HuH-7 (cell line): ENCODE measurements around the gene MLST8.
"Not testable (repeated sequence)": the region's sequence is repeated elsewhere in the genome, so short reads cannot be mapped to it uniquely, and the experiment has no call there.

Experiments used
- DNase-seq: peaks from one replicate; pipeline ENCODE4 v3.0.0; 2011; ENCODE audit warnings: low spot score

Gene MLST8

DNA sequence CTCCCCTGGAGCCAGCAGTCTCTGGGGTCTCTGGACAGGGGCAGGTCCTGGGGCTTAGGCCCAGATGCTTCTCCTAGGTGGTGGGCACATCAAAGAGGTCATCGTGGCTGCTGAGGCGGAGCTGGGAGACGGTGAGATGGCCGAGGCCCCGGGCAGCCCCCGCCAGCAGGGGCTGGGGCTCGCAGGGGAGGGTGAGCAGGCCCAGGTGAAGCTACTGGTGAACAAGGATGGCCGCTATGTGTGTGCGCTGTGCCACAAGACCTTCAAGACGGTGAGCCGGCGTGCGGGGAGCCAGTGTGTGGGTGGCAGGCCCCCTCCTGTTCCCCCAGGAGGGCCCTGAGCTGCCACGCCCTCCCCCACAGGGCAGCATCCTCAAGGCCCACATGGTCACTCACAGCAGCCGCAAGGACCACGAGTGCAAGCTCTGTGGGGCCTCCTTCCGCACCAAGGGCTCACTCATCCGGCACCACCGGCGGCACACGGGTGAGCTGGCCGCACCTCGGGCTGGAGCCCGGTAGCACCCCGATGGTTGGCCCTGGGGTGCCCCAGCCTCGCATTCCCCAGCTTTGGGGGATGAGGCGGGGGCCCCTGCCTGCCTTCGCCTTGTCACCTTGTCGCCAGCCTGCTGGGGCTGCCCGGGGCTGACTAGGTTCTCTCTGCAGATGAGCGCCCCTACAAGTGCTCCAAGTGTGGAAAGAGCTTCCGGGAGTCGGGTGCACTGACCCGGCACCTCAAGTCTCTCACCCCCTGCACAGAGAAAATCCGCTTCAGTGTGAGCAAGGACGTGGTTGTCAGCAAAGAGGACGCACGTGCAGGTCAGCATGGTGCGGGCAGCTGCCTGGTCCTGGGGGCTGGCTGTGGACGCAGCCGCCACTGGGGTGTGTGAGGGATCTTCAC lies 27.1 kb downstream of the MLST8 start:
- DNase-seq: no peak

DNA sequence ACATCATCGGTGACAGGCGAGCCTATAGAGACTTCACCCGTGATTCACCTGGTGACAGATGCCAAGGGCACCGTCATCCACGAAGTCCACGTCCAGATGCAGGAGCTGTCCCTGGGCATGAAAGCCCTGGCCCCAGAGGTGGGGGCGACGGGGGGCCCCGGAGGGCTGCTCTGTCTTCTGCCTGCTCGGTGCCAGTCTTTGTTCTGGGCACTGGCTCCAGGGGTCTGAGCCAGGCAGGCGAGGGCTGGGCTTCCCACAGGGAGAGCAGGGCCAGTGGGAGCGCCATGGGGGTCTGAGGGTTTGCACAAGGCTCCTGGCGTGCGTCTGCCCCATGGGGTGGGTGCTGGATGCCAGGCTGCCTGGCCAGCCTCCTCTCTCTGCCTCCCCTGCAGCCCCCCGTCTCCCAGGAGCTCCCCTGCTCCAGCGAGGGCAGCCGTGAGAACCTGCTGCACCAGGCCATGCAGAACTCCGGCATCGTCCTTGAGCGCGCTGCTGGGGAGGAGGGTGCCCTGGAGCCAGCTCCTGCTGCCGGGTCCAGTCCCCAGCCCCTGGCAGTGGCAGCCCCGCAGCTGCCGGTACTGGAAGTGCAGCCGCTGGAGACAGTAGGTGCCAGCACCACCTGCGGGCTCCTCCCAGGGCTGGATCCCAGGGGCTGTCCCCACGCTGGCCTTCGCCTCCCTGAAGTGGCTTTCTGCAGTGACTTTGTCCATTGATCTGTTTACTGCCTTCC lies 28.0 kb downstream of the MLST8 start:
- DNase-seq: no peak

DNA sequence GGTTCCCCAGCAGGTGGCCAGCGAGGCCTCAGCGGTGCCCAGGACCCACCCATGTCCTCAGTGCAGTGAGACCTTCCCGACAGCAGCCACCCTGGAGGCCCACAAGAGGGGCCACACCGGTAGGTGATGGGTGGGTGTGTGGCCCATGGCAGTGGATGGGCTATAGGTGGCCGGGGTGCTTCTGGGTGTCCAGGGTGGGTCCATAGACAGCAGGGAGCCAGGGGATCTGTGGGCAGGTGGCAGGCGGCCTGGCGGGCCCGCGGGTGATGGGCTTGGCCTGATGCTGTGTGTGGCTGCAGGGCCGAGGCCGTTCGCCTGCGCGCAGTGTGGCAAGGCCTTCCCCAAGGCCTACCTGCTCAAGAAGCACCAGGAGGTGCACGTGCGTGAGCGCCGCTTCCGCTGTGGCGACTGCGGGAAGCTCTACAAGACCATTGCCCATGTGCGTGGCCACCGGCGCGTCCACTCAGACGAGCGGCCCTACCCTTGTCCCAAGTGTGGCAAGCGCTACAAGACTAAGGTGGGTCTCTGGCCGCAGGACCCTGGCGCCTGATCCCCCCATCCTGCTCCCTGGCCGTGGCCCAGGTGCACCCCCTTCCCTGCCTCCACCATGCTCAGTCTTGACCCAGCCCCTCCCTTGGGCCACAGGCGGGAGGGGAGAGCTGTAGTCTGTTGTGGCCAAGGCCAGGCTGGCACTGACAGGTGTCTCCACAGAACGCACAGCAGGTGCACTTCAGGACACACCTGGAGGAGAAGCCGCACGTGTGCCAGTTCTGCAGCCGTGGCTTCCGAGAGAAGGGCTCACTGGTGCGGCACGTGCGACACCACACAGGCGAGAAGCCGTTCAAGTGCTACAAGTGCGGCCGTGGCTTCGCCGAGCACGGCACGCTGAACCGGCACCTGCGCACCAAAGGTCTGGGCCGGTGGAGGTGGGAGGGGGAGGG lies 28.9 kb downstream of the MLST8 start:
- DNase-seq: no peak

DNA sequence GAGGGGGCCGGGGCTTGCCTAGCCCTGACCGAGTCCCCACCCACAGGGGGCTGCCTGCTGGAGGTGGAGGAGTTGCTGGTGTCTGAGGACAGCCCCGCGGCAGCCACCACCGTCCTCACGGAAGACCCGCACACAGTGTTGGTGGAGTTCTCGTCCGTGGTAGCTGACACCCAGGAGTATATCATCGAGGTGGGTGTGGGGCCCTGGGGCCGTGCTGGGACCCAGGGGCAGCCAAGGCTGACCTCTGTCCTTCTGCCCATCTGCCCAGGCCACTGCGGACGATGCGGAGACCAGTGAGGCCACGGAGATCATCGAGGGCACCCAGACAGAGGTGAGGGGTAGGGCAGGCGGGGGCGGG lies 29.5 kb downstream of the MLST8 start:
- DNase-seq: no peak

DNA sequence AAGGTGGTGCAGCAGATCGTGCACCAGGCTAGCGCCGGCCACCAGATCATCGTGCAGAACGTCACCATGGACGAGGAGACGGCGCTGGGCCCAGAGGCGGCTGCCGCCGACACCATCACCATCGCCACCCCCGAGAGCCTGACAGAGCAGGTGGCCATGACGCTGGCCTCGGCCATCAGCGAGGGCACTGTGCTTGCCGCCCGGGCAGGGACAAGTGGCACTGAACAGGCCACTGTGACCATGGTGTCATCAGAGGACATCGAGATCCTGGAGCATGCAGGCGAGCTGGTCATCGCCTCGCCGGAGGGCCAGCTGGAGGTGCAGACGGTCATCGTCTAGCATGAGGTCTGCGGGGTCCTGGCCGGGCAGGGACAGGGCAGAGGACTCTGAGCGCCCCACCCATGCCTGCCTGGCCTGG lies 30.0 kb downstream of the MLST8 start:
- DNase-seq: no peak

DNA sequence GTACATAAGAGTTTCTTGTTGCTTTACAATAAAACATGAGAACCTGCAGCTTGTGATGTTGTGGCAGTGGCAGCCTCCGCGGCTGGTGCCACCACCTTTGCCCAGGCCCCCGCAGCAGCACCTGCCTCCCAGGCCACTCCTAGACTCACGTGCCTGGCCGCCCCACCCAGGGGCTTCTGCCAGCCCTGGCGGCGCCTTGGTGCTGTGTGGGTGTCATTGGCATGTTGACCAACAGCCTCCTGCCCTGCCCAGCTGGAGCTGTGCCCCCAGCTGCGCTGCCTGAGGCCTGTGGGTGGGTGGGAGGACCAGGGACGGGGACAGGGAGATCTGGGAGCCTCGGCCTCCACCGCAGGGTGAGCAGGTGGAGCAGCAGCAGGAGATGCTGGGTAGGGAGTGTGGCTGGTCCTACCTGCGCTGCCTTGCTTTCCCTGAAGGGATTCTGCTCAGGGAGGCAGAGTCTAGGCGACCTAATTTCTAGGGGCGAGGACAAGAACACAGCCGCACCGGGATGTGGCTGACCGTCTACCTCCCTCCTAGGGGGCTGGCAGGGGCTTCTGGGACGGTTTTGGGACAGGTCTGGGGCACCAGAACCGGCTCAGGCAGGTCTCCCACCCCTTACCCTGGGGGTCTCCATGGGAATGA lies 30.6 kb downstream of the MLST8 start:
- DNase-seq: no peak

DNA sequence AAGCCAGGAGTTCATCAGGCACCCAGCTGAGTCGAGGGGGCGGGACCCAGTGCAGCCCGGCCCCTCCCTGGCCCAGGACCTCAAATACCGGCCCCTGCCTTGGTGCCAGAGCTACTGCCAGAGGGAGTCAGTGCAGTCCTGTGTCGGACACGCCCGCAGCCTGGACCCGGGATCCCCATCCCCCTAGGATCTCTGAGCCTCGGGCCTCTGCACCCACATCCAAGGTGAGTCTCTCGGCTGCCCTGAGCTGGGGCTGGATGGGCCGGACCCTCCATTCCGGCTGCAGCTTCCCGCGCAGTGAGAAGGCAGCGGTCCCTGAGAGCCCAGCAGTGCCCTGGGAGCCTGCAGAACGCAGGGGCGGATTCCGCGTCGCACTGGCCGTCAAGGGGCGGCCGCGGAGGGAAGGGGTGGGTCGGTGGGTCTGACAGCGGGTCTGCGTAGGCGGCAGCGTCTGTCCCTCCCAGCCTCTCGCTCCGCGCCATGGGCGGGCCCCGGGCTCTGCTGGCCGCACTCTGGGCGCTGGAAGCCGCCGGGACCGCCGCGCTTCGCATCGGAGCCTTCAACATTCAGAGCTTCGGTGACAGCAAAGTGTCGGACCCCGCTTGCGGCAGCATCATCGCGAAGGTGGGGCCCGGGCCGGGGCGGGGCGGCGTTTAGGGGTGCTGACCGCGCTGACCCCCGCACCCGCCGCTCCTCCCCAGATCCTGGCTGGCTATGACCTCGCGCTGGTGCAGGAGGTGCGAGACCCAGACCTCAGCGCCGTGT lies 31.3 kb downstream of the MLST8 start, which contains the start of gene DNASE1L2:
Gene DNASE1L2 (plus strand): TSS at position 108 of the 765 bp plus-strand sequence. CDS start 373 bp downstream, at position 481.
- DNase-seq: no peak

DNA sequence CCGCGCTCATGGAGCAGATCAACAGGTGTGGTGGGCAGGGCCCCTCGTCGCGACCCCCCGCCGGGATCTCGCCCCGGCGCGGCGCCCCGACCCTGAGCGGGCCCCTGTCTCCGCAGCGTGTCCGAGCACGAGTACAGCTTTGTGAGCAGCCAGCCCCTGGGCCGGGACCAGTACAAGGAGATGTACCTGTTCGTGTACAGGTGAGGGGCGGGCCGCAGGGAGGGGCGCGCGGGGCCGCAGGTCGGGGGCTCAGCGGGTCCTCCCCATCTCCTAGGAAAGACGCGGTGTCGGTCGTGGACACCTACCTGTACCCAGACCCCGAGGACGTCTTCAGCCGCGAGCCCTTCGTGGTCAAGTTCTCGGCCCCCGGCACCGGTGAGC lies 31.8 kb downstream of the MLST8 start:
- DNase-seq: no peak

DNA sequence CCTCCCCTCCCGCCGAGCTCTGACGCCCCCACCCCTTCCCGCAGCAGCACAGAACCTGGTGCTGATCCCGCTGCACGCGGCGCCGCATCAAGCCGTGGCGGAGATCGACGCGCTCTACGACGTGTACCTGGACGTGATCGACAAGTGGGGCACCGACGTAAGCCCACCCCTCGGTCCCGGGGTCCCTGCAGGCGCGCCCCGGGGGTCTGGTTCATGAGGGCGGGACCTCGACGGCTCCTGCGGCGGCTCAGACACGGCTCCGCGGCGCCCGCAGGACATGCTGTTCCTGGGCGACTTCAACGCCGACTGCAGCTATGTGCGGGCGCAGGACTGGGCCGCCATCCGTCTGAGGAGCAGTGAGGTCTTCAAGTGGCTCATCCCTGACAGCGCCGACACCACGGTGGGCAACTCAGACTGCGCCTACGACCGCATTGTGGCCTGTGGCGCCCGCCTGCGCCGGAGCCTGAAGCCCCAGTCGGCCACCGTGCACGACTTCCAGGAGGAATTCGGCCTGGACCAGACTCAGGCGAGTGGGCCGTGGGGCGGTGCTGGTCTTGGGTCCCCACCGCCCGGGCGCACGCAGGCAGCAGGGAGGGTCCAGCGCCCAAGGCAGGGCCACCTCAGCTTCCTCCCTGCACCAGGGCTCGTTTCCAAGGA lies 32.4 kb downstream of the MLST8 start:
- DNase-seq: no peak

DNA sequence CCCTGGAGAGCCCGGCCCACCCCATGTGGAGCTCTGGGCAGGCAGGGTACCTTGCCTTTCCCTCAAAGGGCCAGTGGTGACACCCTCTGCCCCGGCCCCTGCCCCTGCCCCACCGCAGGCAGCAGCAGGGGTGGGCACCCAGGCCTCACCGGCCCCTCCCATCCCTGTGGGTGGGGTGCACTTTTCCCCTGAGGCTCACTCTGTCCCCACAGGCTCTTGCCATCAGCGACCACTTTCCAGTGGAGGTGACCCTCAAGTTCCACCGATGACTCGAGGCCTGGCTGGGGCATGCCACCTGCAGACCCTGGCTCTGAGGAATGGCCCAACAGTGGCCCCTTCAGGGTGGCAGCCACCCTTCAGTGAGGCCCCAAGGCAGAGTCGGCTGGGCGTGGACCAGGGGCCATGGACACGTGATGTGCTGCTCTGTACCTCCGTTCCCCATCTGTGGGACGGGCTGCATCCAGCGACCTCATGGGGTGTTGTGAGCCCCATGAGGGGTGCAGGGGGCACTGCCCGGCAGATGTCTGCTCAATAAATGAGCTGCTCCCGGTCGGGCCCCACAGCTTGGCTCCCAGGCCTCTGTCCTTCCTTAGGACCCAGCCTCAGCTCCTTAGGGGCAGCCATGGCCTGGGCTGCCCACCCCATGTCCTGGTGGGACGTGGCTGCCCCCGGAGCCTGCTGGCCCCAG lies 33.0 kb downstream of the MLST8 start:
- no peak for DNase-seq

DNA sequence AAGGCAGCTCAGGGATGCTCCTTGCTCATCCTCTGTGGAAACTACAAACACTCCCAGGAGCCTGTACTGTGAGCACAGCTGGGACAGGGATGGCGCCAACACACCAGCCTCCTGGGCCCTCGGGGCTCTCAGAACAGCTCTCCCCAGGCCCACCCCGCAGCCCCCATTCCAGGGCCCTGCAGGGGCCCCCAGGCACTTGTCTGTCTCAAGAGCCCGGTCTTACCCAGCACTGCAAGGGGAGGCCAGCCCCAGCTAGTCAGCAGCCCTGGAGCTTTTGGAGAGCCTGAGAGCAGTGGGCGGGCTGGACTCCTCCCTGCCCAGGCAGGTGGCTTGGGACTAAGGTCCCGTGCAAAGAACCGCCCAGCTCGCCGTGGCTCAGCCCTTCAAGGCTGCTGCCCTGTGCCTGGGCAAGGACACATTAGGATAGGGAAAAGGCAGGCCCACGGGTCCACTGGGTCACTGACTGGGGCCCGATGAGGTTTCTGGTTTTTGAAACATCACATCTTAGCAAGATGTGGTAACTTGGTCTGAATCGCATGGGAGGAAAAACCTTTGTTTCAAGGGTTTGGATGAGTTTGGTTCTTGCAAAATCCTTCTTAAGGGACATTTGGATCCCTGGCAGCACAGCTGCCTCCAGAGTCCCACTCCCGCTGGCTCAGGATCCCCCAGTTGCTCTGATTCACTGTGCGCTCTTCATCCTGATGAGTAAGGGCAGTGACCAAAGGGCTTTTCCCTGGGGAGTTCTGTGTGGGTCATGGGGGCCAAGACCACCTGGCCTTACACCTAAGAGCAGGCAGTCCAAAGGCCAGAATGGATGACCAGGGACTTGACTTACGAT lies 33.8 kb downstream of the MLST8 start:
- no peak for DNase-seq

DNA sequence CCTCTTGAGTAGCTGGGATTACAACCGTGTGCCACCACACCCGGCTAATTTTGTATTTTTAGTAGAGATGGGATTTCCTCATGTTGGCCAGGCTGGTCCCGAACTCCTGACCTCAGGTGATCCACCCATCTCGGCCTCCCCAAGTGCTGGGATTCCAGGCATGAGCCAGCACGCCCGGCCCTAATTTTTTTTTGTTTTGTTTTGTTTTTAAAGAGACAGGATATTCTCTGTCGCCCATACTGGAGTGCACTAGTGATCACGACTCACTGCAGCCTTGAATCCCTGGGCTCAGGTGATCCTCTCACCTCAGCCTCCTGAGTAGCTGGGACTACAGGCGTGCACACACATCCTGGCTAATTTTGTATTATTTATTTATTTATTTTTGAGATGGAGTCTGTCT lies 35.1 kb downstream of the MLST8 start:
- not testable (repeated sequence) for DNase-seq

DNA sequence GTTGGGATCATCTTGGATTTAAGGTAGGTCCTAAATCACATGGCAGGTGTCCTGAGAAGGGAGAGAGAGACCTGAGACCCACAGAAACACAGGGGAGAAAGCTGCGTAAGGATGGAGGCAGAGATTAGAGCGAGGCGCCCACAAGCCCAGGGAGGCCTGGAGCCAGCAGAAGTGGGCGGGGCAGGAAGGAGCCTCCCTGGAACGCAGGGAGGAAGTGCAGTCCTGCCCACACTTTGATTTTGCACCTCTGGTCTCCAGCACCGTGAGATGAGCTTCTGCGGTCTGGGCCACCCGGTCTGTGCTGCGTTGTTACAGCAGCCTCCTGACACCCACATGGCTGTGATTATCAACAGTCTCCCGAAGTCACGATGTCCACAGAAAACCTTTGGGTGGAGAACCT lies 37.3 kb downstream of the MLST8 start:
- DNase-seq: no peak

DNA sequence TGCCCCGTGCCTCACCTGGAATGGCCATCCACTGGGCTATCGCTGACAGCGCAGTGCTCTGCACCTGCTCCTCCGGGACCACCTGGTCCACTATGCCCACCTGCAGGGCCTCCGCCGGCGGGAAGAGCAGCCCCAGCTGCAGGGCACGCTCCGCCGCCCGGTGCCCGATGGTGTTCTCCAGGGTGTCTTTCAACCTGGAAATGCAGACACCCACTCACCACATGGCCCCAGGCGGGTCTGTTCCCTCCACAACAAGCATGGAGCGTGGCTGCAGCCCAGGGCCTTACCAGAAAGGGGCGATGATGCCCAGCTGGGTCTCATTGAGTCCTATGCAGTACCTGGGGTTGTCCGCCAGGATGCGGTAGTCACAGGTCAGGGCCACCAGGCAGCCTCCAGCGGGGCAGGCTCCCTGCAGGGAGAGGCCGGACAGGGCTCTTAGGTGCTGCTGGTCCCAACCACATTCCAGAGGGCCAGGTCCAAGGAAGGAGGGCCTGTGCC lies 37.8 kb downstream of the MLST8 start:
- peak; percentile 73 for DNase-seq

DNA sequence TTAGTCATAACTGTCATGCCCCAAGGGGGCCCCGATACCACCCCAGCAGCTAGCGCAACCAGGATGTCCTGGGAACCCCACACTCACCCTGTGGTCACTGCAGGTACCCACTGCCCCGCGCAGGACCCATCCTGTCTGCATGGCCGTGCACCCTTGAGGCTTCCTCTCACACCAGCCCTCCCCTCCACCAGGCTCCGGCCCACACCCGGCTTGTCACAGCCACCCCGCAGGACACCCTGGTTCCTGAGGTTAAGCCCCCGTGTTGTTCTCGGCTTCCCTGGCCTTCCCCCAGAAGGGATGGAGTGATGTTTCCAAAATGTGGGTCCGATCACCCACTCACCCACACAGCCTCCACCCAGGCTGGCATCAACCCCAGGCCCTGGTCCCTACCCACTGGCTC lies 38.5 kb downstream of the MLST8 start:
- no peak for DNase-seq

DNA sequence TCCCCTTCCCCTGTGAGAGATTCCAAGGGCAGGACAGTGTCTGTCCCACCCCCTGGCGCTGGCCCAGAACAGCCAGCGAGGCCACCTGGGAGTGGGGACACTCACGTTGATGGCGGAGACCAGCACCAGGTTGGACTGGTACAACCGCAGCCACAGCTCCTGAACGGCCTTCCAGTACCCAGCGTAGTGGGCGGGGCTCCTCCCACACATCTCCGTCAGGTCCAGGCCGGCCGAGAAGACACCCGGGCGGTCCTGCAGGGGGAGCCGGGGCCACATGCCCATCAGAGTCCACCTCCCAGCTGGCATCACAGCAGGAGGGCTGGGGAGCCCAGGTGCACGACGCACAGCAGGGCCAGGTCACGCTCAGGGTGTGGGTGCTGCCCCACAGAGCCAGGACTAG lies 39.0 kb downstream of the MLST8 start:
- DNase-seq: no peak

DNA sequence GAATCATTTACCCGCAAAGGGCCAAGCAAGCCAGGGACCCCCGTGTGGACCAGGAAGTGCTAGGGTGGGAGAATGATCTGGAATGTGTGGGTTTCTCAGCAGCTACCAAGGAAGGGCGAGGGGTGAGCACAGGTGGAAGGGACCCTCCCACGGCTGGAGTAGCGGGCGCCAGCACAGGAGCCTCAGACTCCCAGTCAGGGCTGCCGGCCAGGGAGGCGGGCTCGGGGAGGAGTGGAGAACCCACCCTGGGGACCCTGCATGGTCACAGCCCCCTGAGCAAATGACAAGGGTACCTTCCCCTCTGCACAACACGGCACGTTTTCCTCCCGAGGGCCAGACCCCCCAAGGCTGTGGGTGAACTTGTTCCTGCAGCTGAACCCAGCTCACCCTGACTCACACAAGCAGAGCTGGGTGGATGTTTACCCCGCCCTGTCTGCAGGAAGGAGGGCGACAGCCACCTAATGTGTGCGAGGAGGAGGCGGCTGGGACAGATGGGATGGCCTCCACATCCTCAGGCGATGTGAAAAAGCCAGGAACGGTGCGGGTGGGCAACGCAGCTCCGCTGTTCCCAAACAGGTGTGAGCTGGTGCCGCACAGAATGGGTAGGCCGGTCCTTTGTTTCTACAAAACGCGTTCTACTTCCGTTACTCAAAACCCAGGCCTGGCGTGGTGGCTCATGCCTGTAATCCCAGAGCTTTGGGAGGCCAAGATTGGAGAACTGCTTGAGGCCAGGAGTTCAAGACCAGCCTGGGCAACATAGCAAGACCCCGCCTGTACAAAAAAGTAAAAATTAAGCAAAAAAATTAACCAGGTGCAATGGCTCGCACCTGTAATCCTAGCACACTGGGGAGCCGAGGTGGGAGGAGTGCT lies 39.9 kb downstream of the MLST8 start:
- no peak for DNase-seq
